T-helper 17 cell (primary cell): ENCODE data around the gene HIPK1. TPM values are rescaled to one million over a fixed set of nuclear protein-coding genes. Genes with fewer than 3 reads are reported as not detected.

ENCODE experiments used
- ATAC-seq: fragments of 150-1000 bp; cut with Tn5 transposase; 2 replicates; pipeline ENCODE4 v1.10.0; 2021; ENCODE audit warnings: mild to moderate bottlenecking, moderate library complexity
- DNase-seq, 3 donors: peaks; one replicate each; pipeline versions ENCODE4 v3.0.0 to v3.0.0-alpha.2; 2020 to 2021
- H3K9me3 ChIP-seq: one replicate; pipeline ENCODE4 v1.7.0; 2013; ENCODE audit warnings: low read length, mild to moderate bottlenecking; ENCODE audit not compliant: control insufficient read depth, poor library complexity, severe bottlenecking
- H3K27ac Mint-ChIP-seq: one replicate; pipeline ENCODE4 v1.8.0; 2022; ENCODE audit warnings: mild to moderate bottlenecking, moderate library complexity, mixed read lengths
- H3K27me3 Mint-ChIP-seq: one replicate; pipeline ENCODE4 v1.8.0; 2022; ENCODE audit warnings: mixed read lengths
- H3K36me3 Mint-ChIP-seq: one replicate; pipeline ENCODE4 v1.8.0; 2022; ENCODE audit warnings: low read depth, mixed read lengths
- H3K4me1 Mint-ChIP-seq: one replicate; pipeline ENCODE4 v1.8.0; 2022; ENCODE audit warnings: mild to moderate bottlenecking, mixed read lengths
- H3K4me3 Mint-ChIP-seq: one replicate; pipeline ENCODE4 v1.8.0; 2022; ENCODE audit warnings: mild to moderate bottlenecking, moderate library complexity, mixed read lengths
- total RNA-seq, 4 donors: library from RNA in 2 of 4; stranded (reverse) in 2 of 4; gene quantifications; one replicate each; pipeline ENCODE4 v1.2.3 and lab custom pipeline; 2022 to 2026

Gene HIPK1
- total RNA-seq, 2 donors from 2014 or later = 228 to 253 TPM

DNA sequence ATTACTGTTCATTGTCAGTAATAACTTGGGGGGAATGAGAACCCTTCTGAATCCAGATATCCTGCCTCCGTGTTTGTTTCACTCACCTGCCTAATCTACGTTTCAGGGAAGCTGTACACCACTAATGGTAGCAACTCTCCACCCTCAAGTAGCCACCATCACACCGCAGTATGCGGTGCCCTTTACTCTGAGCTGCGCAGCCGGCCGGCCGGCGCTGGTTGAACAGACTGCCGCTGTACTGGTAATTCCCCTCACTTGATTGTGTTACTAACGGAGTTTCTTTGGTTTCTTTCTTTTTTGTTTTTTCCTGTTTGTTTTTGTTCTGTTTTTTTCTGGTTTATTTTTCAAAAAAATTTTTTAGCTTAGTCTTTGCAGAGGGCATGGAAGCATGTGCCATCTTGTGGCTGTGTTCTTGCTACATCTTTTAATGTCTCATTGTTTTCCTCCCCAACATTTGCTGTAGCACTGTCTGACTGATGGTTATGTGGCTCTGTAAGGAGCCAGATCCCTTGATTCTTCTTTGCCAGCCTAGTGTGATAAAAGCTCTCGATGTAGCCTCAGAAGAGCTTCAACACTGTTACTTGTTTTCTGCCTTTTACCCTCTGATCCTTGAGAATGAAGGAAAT is 34.3 kb downstream of the HIPK1 start:
- no peaks in the 10 kb centered on the region for H3K9me3 ChIP-seq
- Mint-ChIP-seq H3K36me3 (peaks cover 24% of the 10 kb centered on the region), H3K4me1 (peaks cover 18% of the 10 kb centered on the region), H3K27ac (peak overlapping the region; percentile 85), H3K4me3 (peak overlapping the region; percentile 25), H3K27me3 (no peaks in the 10 kb centered on the region)
- peak; percentile 45 for ATAC-seq
- DNase-seq = no peak

DNA sequence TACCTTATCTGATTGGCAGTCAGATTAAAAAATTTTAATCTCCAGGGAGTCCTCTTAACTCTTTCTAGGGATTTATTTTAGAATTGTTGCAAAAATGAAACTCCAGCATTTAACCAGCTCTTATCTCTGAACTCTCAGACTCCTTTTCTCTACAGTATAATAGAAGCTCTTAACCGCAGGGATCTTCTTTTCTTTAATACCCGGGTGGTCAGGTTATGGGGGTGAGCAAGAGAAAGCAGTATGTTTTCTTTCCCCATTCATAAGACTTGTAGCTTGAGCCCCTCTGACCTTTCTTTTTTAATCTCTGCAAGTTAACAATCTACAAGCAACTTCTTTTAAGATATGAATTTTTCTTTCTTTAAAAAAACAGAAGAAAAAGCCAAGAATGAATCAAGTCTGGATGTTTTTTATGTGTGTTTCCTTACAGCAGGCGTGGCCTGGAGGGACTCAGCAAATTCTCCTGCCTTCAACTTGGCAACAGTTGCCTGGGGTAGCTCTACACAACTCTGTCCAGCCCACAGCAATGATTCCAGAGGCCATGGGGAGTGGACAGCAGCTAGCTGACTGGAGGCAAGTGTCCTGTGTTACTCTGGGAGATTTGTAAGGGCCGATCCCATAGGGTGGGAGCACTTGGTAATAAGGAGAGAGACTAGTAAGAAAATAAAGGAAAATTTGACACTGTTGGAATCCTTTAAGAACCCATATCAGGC is 36.7 kb downstream of the HIPK1 start:
- H3K27me3 Mint-ChIP-seq = no peaks in the 10 kb centered on the region
- ATAC-seq (no peak), DNase-seq (no peak)
- H3K36me3 Mint-ChIP-seq = peaks cover 27% of the 10 kb centered on the region
- H3K9me3 ChIP-seq = no peaks in the 10 kb centered on the region
- H3K4me1 Mint-ChIP-seq = peaks cover 15% of the 10 kb centered on the region
- peak overlapping the region; percentile 49 for H3K27ac Mint-ChIP-seq
- H3K4me3 Mint-ChIP-seq = no peak overlapping the region

DNA sequence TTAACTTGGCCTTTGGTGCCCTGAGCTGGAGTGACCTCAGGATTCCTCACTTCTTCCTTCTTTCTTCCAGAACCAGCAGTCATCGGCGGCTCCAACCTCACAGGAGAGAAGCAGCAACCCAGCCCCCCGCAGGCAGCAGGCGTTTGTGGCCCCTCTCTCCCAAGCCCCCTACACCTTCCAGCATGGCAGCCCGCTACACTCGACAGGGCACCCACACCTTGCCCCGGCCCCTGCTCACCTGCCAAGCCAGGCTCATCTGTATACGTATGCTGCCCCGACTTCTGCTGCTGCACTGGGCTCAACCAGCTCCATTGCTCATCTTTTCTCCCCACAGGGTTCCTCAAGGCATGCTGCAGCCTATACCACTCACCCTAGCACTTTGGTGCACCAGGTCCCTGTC is 43.8 kb downstream of the HIPK1 start:
- H3K27ac Mint-ChIP-seq = peak overlapping the region; percentile 88
- DNase-seq = no peak
- peaks cover 24% of the 10 kb centered on the region for H3K4me1 Mint-ChIP-seq
- no peaks in the 10 kb centered on the region for H3K27me3 Mint-ChIP-seq
- ATAC-seq = peak; percentile 10
- no peaks in the 10 kb centered on the region for H3K9me3 ChIP-seq
- peaks cover 17% of the 10 kb centered on the region for H3K36me3 Mint-ChIP-seq
- peak overlapping the region; percentile 72 for H3K4me3 Mint-ChIP-seq

- Mint-ChIP-seq H3K36me3 (peaks cover 8% of the 10 kb centered on the region), H3K27me3 (no peaks in the 10 kb centered on the region), H3K4me3 (peak overlapping the region; percentile 66), H3K4me1 (peaks cover 31% of the 10 kb centered on the region), H3K27ac (peak overlapping the region; percentile 94)
- H3K9me3 ChIP-seq = no peaks in the 10 kb centered on the region
- DNase-seq (no peak), ATAC-seq (peak; percentile 20)
These were observed 46.2 kb downstream of the HIPK1 start for GRCh38 chr1:113975211-113975895.

DNA sequence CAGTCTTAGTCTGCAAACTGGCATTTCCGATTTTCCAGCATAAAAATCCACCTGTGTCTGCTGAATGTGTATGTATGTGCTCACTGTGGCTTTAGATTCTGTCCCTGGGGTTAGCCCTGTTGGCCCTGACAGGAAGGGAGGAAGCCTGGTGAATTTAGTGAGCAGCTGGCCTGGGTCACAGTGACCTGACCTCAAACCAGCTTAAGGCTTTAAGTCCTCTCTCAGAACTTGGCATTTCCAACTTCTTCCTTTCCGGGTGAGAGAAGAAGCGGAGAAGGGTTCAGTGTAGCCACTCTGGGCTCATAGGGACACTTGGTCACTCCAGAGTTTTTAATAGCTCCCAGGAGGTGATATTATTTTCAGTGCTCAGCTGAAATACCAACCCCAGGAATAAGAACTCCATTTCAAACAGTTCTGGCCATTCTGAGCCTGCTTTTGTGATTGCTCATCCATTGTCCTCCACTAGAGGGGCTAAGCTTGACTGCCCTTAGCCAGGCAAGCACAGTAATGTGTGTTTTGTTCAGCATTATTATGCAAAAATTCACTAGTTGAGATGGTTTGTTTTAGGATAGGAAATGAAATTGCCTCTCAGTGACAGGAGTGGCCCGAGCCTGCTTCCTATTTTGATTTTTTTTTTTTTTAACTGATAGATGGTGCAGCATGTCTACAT is 47.6 kb downstream of the HIPK1 start:
- ATAC-seq (peak; percentile 32), DNase-seq (no peak)
- Mint-ChIP-seq H3K4me1 (peaks cover 35% of the 10 kb centered on the region), H3K36me3 (peaks cover 8% of the 10 kb centered on the region), H3K4me3 (peak overlapping the region; percentile 63), H3K27me3 (no peaks in the 10 kb centered on the region), H3K27ac (peak overlapping the region; percentile 94)
- no peaks in the 10 kb centered on the region for H3K9me3 ChIP-seq

- H3K4me1 Mint-ChIP-seq = peaks cover 33% of the 10 kb centered on the region
- H3K4me3 Mint-ChIP-seq = no peak overlapping the region
- DNase-seq (no peak), ATAC-seq (no peak)
- H3K9me3 ChIP-seq = no peaks in the 10 kb centered on the region
- peaks cover 4% of the 10 kb centered on the region for H3K36me3 Mint-ChIP-seq
- peak overlapping the region; percentile 94 for H3K27ac Mint-ChIP-seq
- H3K27me3 Mint-ChIP-seq = no peaks in the 10 kb centered on the region
These were observed 48.8 kb downstream of the HIPK1 start for GRCh38 chr1:113977906-113978305.

DNA sequence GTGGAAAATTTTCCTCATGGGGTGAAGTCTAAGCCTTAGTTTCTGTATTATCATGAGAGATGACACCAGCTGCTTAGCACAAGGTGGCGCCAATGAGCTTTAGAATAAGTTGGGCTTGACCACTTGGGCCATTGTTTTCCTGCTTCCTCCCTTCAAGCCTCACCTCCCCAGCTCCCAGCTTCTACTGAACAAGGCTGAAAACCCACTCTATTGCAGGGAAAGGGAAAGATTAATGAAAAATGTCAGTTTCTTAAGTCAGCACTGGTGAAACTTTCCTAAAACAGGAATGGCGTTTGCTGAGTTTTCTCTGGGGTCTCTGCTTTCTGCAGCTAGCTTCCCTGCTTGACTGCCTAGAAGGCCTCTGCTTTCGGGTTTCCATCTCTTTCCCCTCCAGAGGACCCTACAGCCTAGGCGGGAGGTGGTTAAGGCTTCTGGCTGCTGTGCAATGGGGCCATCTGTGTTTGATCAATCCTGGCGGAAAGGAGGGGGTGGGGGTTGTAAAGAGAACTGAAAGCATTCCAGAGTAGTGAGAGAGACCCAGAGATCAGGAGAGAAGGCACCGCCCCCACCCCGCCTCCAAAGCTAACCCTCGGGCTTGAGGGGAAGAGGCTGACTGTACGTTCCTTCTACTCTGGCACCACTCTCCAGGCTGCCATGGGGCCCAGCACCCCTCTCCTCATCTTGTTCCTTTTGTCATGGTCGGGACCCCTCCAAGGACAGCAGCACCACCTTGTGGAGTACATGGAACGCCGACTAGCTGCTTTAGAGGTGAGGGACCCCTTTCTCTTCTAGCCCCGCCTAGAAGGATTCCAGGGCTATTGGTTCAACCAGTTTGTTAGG is 50.0 kb downstream of the HIPK1 start, which contains the start of gene OLFML3:
OLFML3 (plus strand) TSS at position 612 of the 840 bp plus-strand sequence; CDS start at position 655, 43 bp downstream.
- no peaks in the 10 kb centered on the region for H3K9me3 ChIP-seq
- ATAC-seq = peak; percentile 26
- peak in 1 of 3 donors; percentile 32 for DNase-seq
- H3K36me3 Mint-ChIP-seq = no peaks in the 10 kb centered on the region
- peaks cover 31% of the 10 kb centered on the region for H3K4me1 Mint-ChIP-seq
- H3K27ac Mint-ChIP-seq = peak within 1 kb of the TSS; percentile 94
- peak within 1 kb of the TSS; percentile 80 for H3K4me3 Mint-ChIP-seq
- H3K27me3 Mint-ChIP-seq = no peaks in the 10 kb centered on the region

DNA sequence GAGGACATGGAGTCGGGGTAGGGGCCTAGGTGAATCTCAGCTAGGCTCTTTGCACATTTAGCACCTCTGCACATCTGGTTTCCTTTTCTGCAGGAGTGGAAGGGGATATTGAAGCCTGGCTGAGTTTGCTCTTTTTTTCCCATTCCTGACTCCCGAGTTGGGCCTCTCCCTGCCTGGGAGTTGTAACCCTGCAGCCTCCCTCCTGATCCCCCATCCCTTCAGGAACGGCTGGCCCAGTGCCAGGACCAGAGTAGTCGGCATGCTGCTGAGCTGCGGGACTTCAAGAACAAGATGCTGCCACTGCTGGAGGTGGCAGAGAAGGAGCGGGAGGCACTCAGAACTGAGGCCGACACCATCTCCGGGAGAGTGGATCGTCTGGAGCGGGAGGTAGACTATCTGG is 51.0 kb downstream of the HIPK1 start:
- H3K4me1 Mint-ChIP-seq = peaks cover 26% of the 10 kb centered on the region
- H3K36me3 Mint-ChIP-seq = no peaks in the 10 kb centered on the region
- no peak for ATAC-seq
- peak overlapping the region; percentile 94 for H3K27ac Mint-ChIP-seq
- no peaks in the 10 kb centered on the region for H3K27me3 Mint-ChIP-seq
- no peaks in the 10 kb centered on the region for H3K9me3 ChIP-seq
- no peak for DNase-seq
- no peak overlapping the region for H3K4me3 Mint-ChIP-seq

DNA sequence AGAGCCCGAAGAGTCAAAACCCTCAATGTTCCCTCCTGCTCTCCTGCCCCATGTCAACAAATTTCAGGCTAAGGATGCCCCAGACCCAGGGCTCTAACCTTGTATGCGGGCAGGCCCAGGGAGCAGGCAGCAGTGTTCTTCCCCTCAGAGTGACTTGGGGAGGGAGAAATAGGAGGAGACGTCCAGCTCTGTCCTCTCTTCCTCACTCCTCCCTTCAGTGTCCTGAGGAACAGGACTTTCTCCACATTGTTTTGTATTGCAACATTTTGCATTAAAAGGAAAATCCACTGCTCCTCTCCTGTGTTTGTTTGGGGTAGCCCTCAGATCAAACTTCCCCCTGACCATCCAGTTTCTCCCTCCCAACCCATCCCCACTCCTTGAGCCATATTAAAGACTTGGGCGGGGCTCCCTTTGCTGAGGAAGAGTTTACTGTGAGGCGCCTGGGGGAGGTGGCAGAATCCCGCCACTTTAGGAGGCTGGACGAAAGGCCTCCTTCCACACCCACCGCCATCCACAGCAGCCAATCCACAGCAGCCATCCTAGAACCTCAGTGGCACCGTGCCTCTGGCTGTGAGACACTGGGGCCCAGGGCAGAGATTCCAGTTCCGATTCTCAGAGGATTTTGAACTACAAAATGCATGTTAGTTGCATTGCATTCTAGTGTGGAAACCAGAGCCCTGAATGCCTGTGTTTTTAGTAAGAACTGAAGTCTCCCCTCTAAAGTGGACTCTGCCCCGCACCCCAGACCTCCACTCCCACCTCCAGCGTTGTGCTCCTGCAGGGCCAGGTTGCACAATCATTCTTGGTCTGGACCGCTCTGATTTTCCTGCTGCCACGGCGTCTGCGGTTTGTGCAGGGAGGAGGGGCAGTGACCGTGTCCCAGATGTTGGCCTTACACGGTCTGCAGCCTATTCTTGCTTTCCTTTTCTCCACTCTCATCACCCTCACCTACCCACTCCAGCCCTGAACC is 53.1 kb downstream of the HIPK1 start:
- no peak for ATAC-seq
- peaks cover 18% of the 10 kb centered on the region for H3K4me1 Mint-ChIP-seq
- H3K36me3 Mint-ChIP-seq = no peaks in the 10 kb centered on the region
- H3K27ac Mint-ChIP-seq = peak overlapping the region; percentile 94
- DNase-seq = no peak
- no peaks in the 10 kb centered on the region for H3K9me3 ChIP-seq
- H3K27me3 Mint-ChIP-seq = no peaks in the 10 kb centered on the region
- H3K4me3 Mint-ChIP-seq = no peak overlapping the region

GRCh38 chr1:113982949-113983348 is 53.8 kb downstream of the HIPK1 start:
- H3K4me1 Mint-ChIP-seq = peaks cover 18% of the 10 kb centered on the region
- peaks cover 3% of the 10 kb centered on the region for H3K36me3 Mint-ChIP-seq
- no peak for DNase-seq
- H3K27me3 Mint-ChIP-seq = no peaks in the 10 kb centered on the region
- H3K4me3 Mint-ChIP-seq = no peak overlapping the region
- ATAC-seq = no peak
- H3K27ac Mint-ChIP-seq = peak overlapping the region; percentile 94
- no peaks in the 10 kb centered on the region for H3K9me3 ChIP-seq

GRCh38 chr1:113983391-113983790 is 54.3 kb downstream of the HIPK1 start:
- Mint-ChIP-seq H3K27ac (peak overlapping the region; percentile 94), H3K27me3 (no peaks in the 10 kb centered on the region), H3K4me1 (peaks cover 15% of the 10 kb centered on the region), H3K4me3 (no peak overlapping the region), H3K36me3 (peaks cover 3% of the 10 kb centered on the region)
- DNase-seq (no peak), ATAC-seq (no peak)
- no peaks in the 10 kb centered on the region for H3K9me3 ChIP-seq
